Measurements from ENCODE around the gene AGPAT2. TPM values are rescaled to one million over a fixed set of nuclear protein-coding genes. Genes with fewer than 3 reads are reported as not detected.
A peak's percentile ranks its signal among the peaks of the same experiment; 100 is the strongest.

Gene AGPAT2
- total and polyA plus RNA-seq, 2 donors from 2014 or later: 73.4 to 83.6 TPM

DNA sequence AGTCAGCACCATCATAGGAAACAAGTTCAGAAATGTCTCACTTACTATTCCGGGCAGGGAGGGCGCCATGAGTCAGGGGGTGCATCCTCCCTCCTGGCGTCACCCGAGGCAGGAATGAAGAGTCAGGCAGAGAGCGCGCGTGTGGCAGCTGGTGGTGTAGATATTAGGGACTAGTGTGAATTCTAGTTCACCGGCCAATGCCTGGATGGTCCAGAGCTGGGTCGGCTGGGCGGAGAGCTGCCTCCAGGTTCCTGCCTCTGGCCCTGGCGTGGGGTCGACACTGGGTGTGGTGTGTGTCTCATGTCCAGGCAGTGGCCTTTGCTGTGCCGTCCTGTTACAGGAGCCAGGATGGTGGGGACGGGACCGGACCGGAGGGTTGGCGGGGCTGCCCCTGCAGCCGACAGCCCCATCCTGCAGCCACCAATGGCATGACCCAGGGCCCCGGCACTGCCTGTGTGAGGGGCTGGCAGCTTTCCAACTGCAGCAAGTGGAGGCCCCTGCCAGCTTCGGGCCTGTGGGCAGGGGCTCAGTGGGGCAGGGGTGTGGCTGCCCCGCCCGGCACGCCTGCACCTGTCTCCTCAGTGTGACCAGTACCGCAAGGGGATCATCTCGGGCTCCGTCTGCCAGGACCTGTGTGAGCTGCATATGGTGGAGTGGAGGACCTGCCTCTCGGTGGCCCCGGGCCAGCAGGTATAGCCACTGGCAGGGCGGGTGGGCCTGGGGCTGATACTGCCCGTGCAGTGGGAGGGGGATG is 34.3 kb upstream of the AGPAT2 start:
- TF ChIP-seq, protein P1, sequence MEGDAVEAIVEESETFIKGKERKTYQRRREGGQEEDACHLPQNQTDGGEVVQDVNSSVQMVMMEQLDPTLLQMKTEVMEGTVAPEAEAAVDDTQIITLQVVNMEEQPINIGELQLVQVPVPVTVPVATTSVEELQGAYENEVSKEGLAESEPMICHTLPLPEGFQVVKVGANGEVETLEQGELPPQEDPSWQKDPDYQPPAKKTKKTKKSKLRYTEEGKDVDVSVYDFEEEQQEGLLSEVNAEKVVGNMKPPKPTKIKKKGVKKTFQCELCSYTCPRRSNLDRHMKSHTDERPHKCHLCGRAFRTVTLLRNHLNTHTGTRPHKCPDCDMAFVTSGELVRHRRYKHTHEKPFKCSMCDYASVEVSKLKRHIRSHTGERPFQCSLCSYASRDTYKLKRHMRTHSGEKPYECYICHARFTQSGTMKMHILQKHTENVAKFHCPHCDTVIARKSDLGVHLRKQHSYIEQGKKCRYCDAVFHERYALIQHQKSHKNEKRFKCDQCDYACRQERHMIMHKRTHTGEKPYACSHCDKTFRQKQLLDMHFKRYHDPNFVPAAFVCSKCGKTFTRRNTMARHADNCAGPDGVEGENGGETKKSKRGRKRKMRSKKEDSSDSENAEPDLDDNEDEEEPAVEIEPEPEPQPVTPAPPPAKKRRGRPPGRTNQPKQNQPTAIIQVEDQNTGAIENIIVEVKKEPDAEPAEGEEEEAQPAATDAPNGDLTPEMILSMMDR (IDR thresholded peaks at IDR 0.05; ENCODE audit: borderline replicate concordance, extremely low read depth, insufficient read depth): no peak
- intact Hi-C loops (cut with DNase I): no loop called here
- FAIRE-seq (no peak), DNase-seq (peak in 1 of 5 donors; percentile 58)
- Histone ChIP-seq H3K27me3 (ENCODE audit: control insufficient read depth, insufficient read depth, low read length) (no peaks in the 10 kb centered on the region), H3K4me1 (ENCODE audit: control insufficient read depth in 2 of 3, insufficient read depth in 2 of 3, low read depth in 1 of 3, low read length in 3 of 3) (peaks cover 0 to 20% (median 13%) of the 10 kb centered on the region in 3 donors), H3K36me3 (ENCODE audit: control insufficient read depth in 2 of 3, insufficient read depth in 3 of 3, low read length in 3 of 3) (peaks cover 4 to 31% (median 14%) of the 10 kb centered on the region in 3 donors), H3K4me3 (ENCODE audit: low read length in 3 of 3) (no peak overlapping the region), H3K9me3 (ENCODE audit: control insufficient read depth in 2 of 3, insufficient read depth in 1 of 3, low read length in 3 of 3) (no peaks in the 10 kb centered on the region), H3K27ac (ENCODE audit: low read depth in 2 of 2, low read length in 2 of 2) (no peak overlapping the region), H3K9ac (ENCODE audit: low read length in 3 of 3) (no peak overlapping the region)

DNA sequence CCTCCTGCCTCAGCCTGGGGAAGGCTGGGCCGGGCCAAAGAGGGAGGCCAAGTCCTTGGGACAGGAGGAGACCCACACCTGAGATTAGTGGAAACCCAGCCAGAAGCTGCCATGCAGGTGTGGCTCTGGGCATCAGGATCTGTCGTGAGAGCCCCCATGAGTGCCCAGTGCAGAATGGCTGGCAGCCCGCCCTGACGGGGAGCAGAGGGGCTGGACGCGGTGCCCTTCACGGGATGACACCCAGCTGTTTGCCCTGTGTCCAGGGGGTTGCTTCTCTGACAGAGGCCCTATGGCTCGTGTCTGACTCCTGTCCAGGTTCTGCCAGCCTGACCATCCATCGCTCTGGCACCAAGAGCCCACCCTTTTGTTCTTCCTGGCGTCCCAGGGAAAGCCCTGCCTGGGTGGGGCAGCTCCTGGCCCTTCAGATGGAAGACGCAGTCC is 33.7 kb upstream of the AGPAT2 start:
- peaks cover 0 to 14% (median 8%) of the 10 kb centered on the region in 3 donors for H3K4me1 ChIP-seq (ENCODE audit: control insufficient read depth in 2 of 3, insufficient read depth in 2 of 3, low read depth in 1 of 3, low read length in 3 of 3)
- H3K27me3 ChIP-seq (ENCODE audit: control insufficient read depth, insufficient read depth, low read length): no peaks in the 10 kb centered on the region
- H3K9me3 ChIP-seq (ENCODE audit: control insufficient read depth in 2 of 3, insufficient read depth in 1 of 3, low read length in 3 of 3): no peaks in the 10 kb centered on the region
- H3K36me3 ChIP-seq (ENCODE audit: control insufficient read depth in 2 of 3, insufficient read depth in 3 of 3, low read length in 3 of 3): peaks cover 3 to 25% (median 11%) of the 10 kb centered on the region in 3 donors
- TF ChIP-seq, protein P1 (IDR thresholded peaks at IDR 0.05; ENCODE audit: borderline replicate concordance, extremely low read depth, insufficient read depth): no peak
- FAIRE-seq: no peak
- no peak overlapping the region for H3K4me3 ChIP-seq (ENCODE audit: low read length in 3 of 3)
- no peak for DNase-seq
- no peak overlapping the region for H3K27ac ChIP-seq (ENCODE audit: low read depth in 2 of 2, low read length in 2 of 2)
- H3K9ac ChIP-seq (ENCODE audit: low read length in 3 of 3): no peak overlapping the region
- intact Hi-C loops (cut with DNase I): no loop called here

- Histone ChIP-seq H3K36me3 (ENCODE audit: control insufficient read depth in 2 of 3, insufficient read depth in 3 of 3, low read length in 3 of 3) (peaks cover 0 to 20% (median 9%) of the 10 kb centered on the region in 3 donors), H3K9ac (ENCODE audit: low read length in 3 of 3) (no peak overlapping the region), H3K9me3 (ENCODE audit: control insufficient read depth in 2 of 3, insufficient read depth in 1 of 3, low read length in 3 of 3) (no peaks in the 10 kb centered on the region), H3K4me1 (ENCODE audit: control insufficient read depth in 2 of 3, insufficient read depth in 2 of 3, low read depth in 1 of 3, low read length in 3 of 3) (peaks cover 0 to 12% (median 6%) of the 10 kb centered on the region in 3 donors), H3K27me3 (ENCODE audit: control insufficient read depth, insufficient read depth, low read length) (no peaks in the 10 kb centered on the region), H3K27ac (ENCODE audit: low read depth in 2 of 2, low read length in 2 of 2) (no peak overlapping the region), H3K4me3 (ENCODE audit: low read length in 3 of 3) (no peak overlapping the region)
- FAIRE-seq: no peak
- DNase-seq: peak in 3 of 5 donors; percentile 45 to 73 (median 71)
- intact Hi-C loops (cut with DNase I): no loop called here
- TF ChIP-seq, protein P1 (IDR thresholded peaks at IDR 0.05; ENCODE audit: borderline replicate concordance, extremely low read depth, insufficient read depth): no peak
Measured at GRCh38 chr9:136720251-136720897, 33.1 kb upstream of the AGPAT2 start.

All from kidney (tissue), 14 donors.